ENCODE results near the gene ICAM1.

ICAM1 gene

GRCh38 chr19:10226376-10227025 is 44.4 kb upstream of the ICAM1 start:
- Histone ChIP-seq H2BK5ac (ENCODE audit: low read length) (no peak overlapping the region), H3K36me3 (ENCODE audit: control insufficient read depth, insufficient read depth, low read length) (no peaks in the 10 kb centered on the region), H3K27me3 (ENCODE audit: insufficient read depth, low read length, poor library complexity) (no peaks in the 10 kb centered on the region), H3K4ac (ENCODE audit: low read depth, low read length) (no peak overlapping the region), H4K8ac (ENCODE audit: low read depth, low read length) (no peak overlapping the region), H4K5ac (ENCODE audit: low read length) (no peak overlapping the region), H3K4me2 (ENCODE audit: low read length) (no peak overlapping the region), H3K9ac (ENCODE audit: low read length) (no peak overlapping the region), H3K18ac (ENCODE audit: low read length) (no peak overlapping the region), H3K23ac (ENCODE audit: low read length) (no peak overlapping the region), H2AK5ac (ENCODE audit: low read length) (no peak overlapping the region), H3K79me1 (ENCODE audit: low read length) (peaks cover 2% of the 10 kb centered on the region), H3K79me2 (ENCODE audit: control insufficient read depth, insufficient read depth, low read length) (no peaks in the 10 kb centered on the region), H3K56ac (ENCODE audit: low read length) (no peak overlapping the region), H3K27ac (ENCODE audit: low read depth, low read length) (no peak overlapping the region), H3K4me1 (ENCODE audit: control insufficient read depth, low read depth, low read length) (no peaks in the 10 kb centered on the region), H2BK15ac (replicated peaks; ENCODE audit: low read depth) (no peak overlapping the region), H2BK120ac (ENCODE audit: low read depth, low read length) (no peak overlapping the region), H3K4me3 (ENCODE audit: low read length) (no peak overlapping the region)
- no CpG with 5 or more reads among the region's 13 CpGs for WGBS (ENCODE audit: extremely low coverage, insufficient coverage, low lambda C conversion rate)
- no peak for DNase-seq

GRCh38 chr19:10227026-10227971 is 43.6 kb upstream of the ICAM1 start:
- H3K4me2 ChIP-seq (ENCODE audit: low read length) = no peak overlapping the region
- no peak overlapping the region for H3K4me3 ChIP-seq (ENCODE audit: low read length)
- no peak overlapping the region for H3K56ac ChIP-seq (ENCODE audit: low read length)

GRCh38 chr19:10228393-10228792 is 42.5 kb upstream of the ICAM1 start:
- Histone ChIP-seq H3K79me1 (ENCODE audit: low read length) (peaks cover 2% of the 10 kb centered on the region), H3K56ac (ENCODE audit: low read length) (no peak overlapping the region), H2AK5ac (ENCODE audit: low read length) (no peak overlapping the region)

More at GRCh38 chr19:10227026-10227971, 43.6 kb upstream of the ICAM1 start:
- Histone ChIP-seq H3K23ac (ENCODE audit: low read length) (no peak overlapping the region), H3K36me3 (ENCODE audit: control insufficient read depth, insufficient read depth, low read length) (no peaks in the 10 kb centered on the region), H3K79me2 (ENCODE audit: control insufficient read depth, insufficient read depth, low read length) (no peaks in the 10 kb centered on the region), H4K5ac (ENCODE audit: low read length) (no peak overlapping the region), H2AK5ac (ENCODE audit: low read length) (no peak overlapping the region), H4K8ac (ENCODE audit: low read depth, low read length) (no peak overlapping the region), H3K79me1 (ENCODE audit: low read length) (peaks cover 2% of the 10 kb centered on the region), H3K27me3 (ENCODE audit: insufficient read depth, low read length, poor library complexity) (no peaks in the 10 kb centered on the region), H3K4ac (ENCODE audit: low read depth, low read length) (no peak overlapping the region), H3K9ac (ENCODE audit: low read length) (no peak overlapping the region), H3K18ac (ENCODE audit: low read length) (no peak overlapping the region), H2BK5ac (ENCODE audit: low read length) (no peak overlapping the region), H3K4me1 (ENCODE audit: control insufficient read depth, low read depth, low read length) (no peaks in the 10 kb centered on the region), H2BK120ac (ENCODE audit: low read depth, low read length) (no peak overlapping the region), H3K27ac (ENCODE audit: low read depth, low read length) (no peak overlapping the region), H2BK15ac (replicated peaks; ENCODE audit: low read depth) (no peak overlapping the region)
- no CpG with 5 or more reads among the region's 28 CpGs for WGBS (ENCODE audit: extremely low coverage, insufficient coverage, low lambda C conversion rate)
- DNase-seq = peak; percentile 34

GRCh38 chr19:10228920-10229319 is 42.0 kb upstream of the ICAM1 start:
- WGBS (ENCODE audit: extremely low coverage, insufficient coverage, low lambda C conversion rate) = no CpG with 5 or more reads among the region's 2 CpGs
- Histone ChIP-seq H3K79me2 (ENCODE audit: control insufficient read depth, insufficient read depth, low read length) (no peaks in the 10 kb centered on the region), H4K5ac (ENCODE audit: low read length) (no peak overlapping the region), H3K4ac (ENCODE audit: low read depth, low read length) (no peak overlapping the region), H3K56ac (ENCODE audit: low read length) (no peak overlapping the region), H2BK15ac (replicated peaks; ENCODE audit: low read depth) (no peak overlapping the region), H3K4me1 (ENCODE audit: control insufficient read depth, low read depth, low read length) (no peaks in the 10 kb centered on the region), H2AK5ac (ENCODE audit: low read length) (no peak overlapping the region), H3K27ac (ENCODE audit: low read depth, low read length) (no peak overlapping the region), H4K8ac (ENCODE audit: low read depth, low read length) (no peak overlapping the region), H2BK120ac (ENCODE audit: low read depth, low read length) (no peak overlapping the region), H3K23ac (ENCODE audit: low read length) (no peak overlapping the region), H3K27me3 (ENCODE audit: insufficient read depth, low read length, poor library complexity) (no peaks in the 10 kb centered on the region), H2BK5ac (ENCODE audit: low read length) (no peak overlapping the region), H3K4me3 (ENCODE audit: low read length) (no peak overlapping the region), H3K4me2 (ENCODE audit: low read length) (no peak overlapping the region), H3K9ac (ENCODE audit: low read length) (no peak overlapping the region), H3K36me3 (ENCODE audit: control insufficient read depth, insufficient read depth, low read length) (no peaks in the 10 kb centered on the region), H3K79me1 (ENCODE audit: low read length) (peaks cover 2% of the 10 kb centered on the region), H3K18ac (ENCODE audit: low read length) (no peak overlapping the region)
- DNase-seq = peak; percentile 80

More at GRCh38 chr19:10228393-10228792, 42.5 kb upstream of the ICAM1 start:
- Histone ChIP-seq H2BK120ac (ENCODE audit: low read depth, low read length) (no peak overlapping the region), H3K27me3 (ENCODE audit: insufficient read depth, low read length, poor library complexity) (no peaks in the 10 kb centered on the region), H3K4me1 (ENCODE audit: control insufficient read depth, low read depth, low read length) (no peaks in the 10 kb centered on the region), H4K5ac (ENCODE audit: low read length) (no peak overlapping the region), H3K4me3 (ENCODE audit: low read length) (no peak overlapping the region), H3K79me2 (ENCODE audit: control insufficient read depth, insufficient read depth, low read length) (no peaks in the 10 kb centered on the region), H2BK5ac (ENCODE audit: low read length) (no peak overlapping the region), H3K4me2 (ENCODE audit: low read length) (no peak overlapping the region), H3K9ac (ENCODE audit: low read length) (no peak overlapping the region), H3K4ac (ENCODE audit: low read depth, low read length) (no peak overlapping the region), H2BK15ac (replicated peaks; ENCODE audit: low read depth) (no peak overlapping the region), H3K27ac (ENCODE audit: low read depth, low read length) (no peak overlapping the region), H3K18ac (ENCODE audit: low read length) (no peak overlapping the region), H4K8ac (ENCODE audit: low read depth, low read length) (no peak overlapping the region), H3K36me3 (ENCODE audit: control insufficient read depth, insufficient read depth, low read length) (no peaks in the 10 kb centered on the region), H3K23ac (ENCODE audit: low read length) (no peak overlapping the region)
- DNase-seq = no peak
- WGBS (ENCODE audit: extremely low coverage, insufficient coverage, low lambda C conversion rate) = no CpG with 5 or more reads among the region's 5 CpGs

DNA sequence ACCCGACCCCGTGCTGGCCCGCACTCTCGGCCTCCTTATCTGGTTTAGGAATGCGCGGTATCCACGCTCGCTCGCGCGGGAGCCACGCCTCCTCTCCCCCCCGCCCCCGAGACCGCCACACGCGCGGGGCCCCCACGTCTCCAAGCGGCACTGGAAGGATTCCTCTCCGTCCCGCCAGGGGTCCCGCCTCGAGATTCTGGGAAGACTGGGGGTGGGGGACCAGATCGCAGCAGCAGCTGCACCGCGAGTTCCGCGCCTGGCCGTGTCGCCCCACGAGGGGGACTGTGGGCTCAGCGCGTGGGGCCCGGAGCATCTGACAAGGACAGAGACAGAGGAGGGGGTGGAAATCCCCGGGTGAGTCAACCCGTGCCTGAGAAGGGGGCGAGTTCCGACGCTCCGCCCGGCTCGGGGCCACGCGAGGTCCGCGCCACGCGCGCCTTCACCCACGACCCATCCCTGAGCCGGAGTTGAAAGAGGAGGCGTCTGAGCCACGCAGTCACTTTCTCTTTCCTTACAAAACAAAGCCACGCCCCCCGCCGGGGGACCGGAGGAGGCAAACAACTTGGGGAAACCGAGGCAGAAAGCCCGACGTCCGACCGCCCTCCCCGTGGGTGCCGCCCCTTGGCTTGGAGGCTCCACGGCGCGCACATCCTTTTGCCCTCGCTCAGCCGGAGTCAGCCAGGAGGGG is 40.6 kb upstream of the ICAM1 start:
- Histone ChIP-seq H2AK5ac (ENCODE audit: low read length) (no peak overlapping the region), H3K4me2 (ENCODE audit: low read length) (peak overlapping the region; percentile 91), H3K9ac (ENCODE audit: low read length) (peak overlapping the region; percentile 82), H4K8ac (ENCODE audit: low read depth, low read length) (no peak overlapping the region), H2BK5ac (ENCODE audit: low read length) (no peak overlapping the region), H2BK120ac (ENCODE audit: low read depth, low read length) (no peak overlapping the region), H3K4ac (ENCODE audit: low read depth, low read length) (no peak overlapping the region), H3K79me2 (ENCODE audit: control insufficient read depth, insufficient read depth, low read length) (no peaks in the 10 kb centered on the region), H3K4me3 (ENCODE audit: low read length) (peak overlapping the region; percentile 65), H3K23ac (ENCODE audit: low read length) (peak overlapping the region; percentile 76), H4K5ac (ENCODE audit: low read length) (no peak overlapping the region), H3K18ac (ENCODE audit: low read length) (no peak overlapping the region), H3K27me3 (ENCODE audit: insufficient read depth, low read length, poor library complexity) (no peaks in the 10 kb centered on the region), H2BK15ac (replicated peaks; ENCODE audit: low read depth) (no peak overlapping the region), H3K79me1 (ENCODE audit: low read length) (peaks cover 2% of the 10 kb centered on the region), H3K36me3 (ENCODE audit: control insufficient read depth, insufficient read depth, low read length) (no peaks in the 10 kb centered on the region), H3K27ac (ENCODE audit: low read depth, low read length) (no peak overlapping the region), H3K4me1 (ENCODE audit: control insufficient read depth, low read depth, low read length) (no peaks in the 10 kb centered on the region), H3K56ac (ENCODE audit: low read length) (peak overlapping the region; percentile 95)
- peak; percentile 82 for DNase-seq
- WGBS (ENCODE audit: extremely low coverage, insufficient coverage, low lambda C conversion rate) = no CpG with 5 or more reads among the region's 70 CpGs

Measured in mesendoderm (in vitro differentiated cells).